HG02840 (cell line): ENCODE measurements around the gene ARHGDIA.
"Not testable (repeated sequence)": the region's sequence is repeated elsewhere in the genome, so short reads cannot be mapped to it uniquely, and the experiment has no call there.

Experiments used
- ATAC-seq: cut with Tn5 transposase; IDR thresholded peaks from one replicate; pipeline ENCODE4 v1.9.1; 2021; ENCODE audit warnings: mild to moderate bottlenecking, moderate library complexity, moderate number of reproducible peaks; ENCODE audit not compliant: unreplicated experiment, low FRiP score

ARHGDIA gene

DNA sequence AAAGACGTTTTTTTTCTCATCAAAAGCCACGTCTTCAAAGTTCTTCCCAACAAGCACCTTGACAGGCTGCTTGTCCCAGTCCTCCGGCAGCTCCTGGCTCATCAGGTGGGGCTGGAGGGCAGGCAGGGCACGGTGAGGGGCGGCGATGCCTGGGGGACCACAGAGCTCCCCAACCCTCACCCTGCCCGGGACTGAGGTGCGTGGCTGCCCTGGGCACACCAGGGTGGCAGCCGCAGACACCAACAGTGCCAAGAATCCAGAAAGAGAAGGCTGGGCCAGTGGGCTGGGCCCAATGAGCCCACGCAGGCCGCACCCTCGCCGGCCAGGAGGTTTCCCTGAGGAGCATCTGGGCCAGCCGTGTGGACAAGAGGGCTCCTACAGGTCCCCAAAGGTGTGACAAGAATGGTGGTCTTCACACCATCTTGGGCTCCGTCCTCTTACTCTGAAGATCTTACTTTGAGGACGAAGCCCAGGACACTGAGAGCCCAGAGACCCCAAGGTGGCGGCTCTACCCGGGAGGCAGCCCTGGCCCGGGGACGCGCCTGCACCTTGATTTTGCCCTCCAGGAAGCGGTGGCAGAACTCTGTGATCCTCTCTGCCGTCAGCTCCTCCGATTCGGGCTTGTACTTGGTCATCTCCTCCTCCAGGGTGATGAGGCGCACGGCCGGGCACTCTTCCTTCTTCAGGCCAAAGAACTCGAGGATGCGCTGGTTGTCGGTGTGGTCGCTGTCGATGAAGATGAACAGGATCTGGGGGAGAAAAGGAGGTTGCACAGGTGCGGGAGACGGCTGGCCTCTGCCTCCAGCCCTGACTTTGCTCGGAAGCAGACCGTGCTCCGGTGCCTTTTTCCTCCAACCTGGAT lies 25.0 kb downstream of the ARHGDIA start:
- ATAC-seq: no peak

DNA sequence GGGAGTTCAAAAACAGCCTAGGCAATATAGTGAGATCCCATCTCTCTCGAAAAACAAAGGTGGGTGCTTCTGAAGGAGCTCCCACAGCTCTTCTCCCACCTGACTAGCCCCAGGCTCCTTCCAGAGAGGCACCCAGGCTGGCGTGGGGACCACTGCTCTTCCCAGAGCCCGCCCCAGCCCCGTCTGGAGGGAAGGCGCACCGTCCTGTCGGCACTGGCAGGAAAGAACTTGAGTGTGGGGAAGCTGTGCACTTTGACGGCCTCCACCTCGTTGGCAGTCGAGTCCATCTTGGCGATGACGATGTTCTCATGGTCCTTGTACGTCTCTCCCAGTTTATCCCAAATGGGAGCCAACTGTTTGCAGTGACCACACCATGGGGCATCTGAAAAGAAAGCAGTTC lies 25.8 kb downstream of the ARHGDIA start:
- no peak for ATAC-seq

DNA sequence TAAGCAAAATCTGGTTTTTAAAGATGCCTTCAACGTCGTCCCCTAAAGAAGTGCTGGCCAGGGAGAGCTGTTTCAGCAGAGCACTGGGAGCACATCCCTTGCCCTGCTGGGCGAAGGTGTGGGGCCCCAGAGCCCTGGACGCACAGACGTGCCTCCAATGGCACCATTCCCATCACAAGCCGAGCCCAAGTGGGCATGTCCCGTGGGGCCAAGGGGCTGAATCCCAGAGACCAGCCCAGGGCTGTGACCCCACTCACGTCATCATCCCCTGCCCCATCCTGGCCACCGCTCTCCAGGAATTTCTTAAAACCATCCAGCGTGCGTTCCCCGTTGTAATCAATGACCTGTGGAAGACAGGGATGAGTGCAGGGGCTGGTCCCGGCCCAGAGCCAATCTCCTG lies 26.2 kb downstream of the ARHGDIA start:
- ATAC-seq: no peak

DNA sequence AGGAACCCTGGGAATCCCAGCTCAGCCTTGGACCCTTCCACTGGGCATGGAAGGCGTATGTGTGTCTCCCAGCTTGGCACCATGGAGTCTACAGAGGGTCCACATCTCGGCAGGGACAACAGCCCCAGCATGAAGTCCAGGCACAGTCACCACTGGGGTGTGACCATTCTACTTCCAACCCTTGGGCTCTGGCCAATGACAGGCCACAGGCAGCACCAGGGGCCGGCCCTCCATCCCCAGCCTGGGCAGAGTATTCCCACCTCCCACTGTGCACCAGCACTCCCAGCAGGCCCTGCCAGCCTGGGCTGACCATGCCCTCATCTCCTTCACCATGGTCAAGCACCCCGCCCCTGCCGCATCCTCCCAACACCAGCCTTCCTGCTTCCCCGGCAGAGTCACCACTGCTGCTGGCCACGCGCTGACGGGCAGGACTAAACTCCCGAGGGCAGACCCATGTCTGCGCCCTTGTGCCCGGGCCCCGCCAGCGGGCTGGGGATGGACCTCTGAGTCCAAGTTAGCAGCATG lies 26.7 kb downstream of the ARHGDIA start:
- no peak for ATAC-seq

DNA sequence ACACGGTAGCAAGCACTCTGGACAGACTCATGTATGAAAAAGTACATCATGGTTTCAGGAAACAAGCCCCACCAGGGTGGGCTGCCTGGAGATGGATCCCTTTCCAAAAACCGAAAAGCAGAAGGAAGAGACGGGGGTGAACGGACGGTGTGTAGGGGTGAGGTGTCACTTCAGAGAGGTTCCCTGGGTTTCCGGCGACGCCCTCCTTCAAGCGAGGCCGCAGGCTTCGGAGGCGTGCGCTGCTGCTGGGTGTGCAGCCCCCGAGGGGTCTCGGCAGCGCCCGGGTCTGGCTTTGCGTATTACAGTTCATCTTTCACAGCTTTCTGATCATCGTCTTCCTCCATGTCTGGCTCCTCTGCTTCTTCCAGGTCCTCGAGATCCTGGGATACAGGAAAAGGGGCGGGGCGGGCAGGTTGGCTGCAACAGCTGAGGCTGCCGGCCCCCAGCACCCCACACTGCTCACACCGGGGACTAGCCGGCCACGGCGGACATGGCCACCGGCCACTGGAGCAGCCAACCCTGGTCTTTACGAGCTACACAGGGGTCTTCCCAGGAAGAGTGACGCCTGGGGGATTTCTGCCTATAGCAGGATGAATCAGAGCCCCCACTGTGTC lies 27.3 kb downstream of the ARHGDIA start:
- ATAC-seq: no peak

DNA sequence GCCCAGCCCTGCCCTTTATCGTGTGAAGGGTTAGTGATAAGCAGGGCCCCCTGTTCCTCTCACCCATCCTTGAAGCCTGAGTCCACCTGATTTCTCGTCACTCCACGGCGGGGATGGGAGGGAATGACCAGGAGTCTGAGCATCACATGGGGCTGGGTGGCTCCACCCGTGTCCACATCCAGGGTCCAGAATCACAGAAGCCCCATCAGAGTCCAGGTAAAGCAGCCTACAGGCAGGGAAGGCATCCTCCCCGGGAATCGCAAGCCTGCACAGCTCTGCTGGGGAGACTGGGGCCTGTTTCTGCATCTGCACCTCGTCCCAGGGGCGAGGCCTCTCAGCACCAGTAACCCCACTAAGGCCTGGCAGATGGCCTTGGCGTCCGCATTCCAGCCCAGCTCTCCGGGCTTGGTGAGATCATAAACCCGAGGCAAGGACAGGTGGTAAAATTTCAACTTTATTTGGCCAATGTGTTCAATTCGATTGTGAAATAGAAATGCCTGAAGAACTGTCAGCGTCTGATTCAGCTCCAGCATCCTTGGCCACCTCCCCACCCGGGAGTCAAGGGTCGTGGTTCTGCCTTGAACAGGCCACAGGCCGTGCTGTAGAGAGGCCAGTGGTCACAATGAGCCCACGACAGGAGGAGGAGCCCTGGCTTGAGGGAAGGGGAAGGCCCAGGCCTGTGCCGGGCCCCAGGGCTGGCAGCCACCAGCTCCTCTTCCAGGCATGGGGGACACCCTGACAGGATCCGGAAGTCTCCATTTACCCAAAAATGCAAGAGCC lies 28.2 kb downstream of the ARHGDIA start:
- no peak for ATAC-seq

DNA sequence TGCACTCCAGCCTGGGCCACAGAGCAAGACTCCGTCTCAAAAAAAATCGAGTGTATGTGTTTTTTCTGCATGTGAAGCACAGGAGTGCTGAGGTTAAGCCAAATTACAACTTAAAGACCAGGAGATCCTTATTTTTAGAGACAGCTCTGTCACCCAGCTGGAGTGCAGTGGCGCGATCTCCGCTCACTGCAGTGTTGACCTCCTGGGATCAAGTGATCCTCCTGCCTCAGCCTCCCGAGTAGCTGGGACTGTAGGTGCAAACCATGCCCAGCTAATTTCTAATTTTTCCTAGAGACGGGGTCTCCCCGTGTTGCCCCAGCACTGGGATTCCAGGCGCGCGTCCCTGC lies 28.8 kb downstream of the ARHGDIA start:
- ATAC-seq: no peak

DNA sequence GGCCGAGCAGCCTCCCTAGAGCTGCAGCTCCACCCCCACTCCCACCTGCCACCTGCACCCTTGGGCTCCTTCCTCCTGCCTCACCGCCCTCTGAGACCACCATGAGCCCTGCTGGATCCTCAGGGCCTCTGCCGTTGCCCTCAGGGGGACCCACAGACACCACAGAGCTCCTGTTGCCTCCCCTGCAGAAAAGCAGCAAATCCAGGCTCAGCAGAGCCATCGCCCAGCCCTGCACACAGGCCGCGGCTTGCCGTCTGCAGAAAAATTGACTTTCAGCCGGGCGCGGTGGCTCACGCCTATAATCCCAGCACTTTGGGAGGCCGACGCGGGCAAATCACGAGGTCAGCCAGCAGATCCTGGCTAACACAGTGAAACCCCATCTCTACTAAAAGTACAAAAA lies 29.3 kb downstream of the ARHGDIA start:
- no peak for ATAC-seq

DNA sequence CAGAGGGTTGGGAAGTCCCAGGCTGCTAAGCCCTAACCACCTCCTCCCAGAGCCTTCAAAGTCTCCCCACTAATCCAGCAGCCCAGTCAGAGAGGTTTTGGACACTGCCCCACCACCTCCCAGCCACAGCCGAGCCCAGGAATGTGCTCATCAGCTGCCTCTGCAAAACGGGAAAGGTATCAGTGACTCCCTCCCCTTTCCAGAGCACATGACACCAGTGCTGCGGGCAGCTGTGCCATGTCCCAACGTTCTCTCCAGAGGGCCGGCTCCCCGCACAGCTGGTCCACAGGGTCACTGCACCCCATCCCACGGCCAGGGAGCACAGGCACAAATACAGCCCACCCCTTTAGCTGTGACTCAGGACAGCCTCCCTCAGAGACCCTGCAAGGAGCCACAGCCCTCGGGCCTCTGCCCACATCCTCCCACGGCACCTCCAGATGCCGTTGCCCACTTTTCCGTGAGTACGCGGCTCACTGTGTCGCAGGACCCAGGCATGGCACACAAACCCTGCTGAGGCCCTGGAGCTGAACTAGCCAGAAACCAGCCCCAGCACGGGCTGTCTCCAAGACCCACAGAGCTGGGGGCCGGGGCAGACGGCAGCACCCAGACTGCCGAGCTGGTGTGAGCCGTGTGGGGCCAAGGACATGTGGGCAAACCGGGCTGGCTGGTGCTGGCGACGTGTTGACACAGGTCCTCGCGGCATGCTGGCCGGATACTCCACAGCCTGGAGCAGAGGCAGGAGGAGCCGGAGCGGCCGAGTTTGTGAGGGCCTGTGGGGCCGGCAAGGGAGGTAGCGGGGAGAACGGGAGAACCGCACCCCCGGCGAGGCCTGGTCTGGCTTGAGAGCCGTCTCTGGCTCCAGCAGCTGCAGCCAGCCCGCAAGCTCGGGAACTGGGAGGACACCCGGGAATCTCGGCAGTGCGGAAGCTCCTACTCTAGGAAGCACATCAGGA lies 30.0 kb downstream of the ARHGDIA start:
- no peak for ATAC-seq

DNA sequence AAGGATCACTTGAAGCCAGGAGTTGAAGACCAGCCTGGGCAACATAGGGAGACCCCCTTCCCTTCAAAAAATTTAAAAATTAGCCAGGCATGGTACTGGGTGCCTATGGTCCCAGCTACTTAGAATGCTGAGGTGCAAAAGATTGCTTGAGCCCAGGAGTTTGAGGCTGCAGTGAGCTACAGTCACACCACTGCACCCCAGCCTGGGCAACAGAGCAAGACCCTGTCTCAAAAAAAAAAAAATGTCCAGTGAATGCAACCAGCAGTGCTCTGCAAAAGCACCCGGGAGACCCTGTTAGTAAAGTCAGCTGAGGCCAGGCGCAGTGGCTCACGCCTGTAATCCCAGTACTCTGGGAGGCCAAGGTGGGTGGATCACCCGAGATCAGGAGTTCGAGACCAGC lies 31.1 kb downstream of the ARHGDIA start:
- ATAC-seq: not testable (repeated sequence)

DNA sequence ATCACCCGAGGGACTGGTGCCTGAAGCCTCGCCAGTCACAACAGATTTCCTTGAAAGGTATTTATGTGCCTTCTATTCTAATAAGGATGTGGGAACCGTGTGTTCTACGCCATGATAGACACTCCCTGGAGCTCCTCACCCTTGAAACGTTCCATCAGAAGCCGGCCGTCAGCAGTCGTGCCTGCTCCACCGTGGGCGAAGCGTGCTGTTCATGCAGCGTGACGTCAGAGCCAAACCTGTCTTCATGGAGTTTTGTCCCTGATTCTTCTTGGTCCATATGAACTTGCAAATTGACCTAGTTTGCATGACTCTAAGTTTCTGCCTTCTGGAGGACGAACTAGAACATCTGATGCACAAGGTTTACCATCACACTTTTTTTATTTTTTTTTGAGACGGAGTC lies 31.8 kb downstream of the ARHGDIA start:
- ATAC-seq: no peak

DNA sequence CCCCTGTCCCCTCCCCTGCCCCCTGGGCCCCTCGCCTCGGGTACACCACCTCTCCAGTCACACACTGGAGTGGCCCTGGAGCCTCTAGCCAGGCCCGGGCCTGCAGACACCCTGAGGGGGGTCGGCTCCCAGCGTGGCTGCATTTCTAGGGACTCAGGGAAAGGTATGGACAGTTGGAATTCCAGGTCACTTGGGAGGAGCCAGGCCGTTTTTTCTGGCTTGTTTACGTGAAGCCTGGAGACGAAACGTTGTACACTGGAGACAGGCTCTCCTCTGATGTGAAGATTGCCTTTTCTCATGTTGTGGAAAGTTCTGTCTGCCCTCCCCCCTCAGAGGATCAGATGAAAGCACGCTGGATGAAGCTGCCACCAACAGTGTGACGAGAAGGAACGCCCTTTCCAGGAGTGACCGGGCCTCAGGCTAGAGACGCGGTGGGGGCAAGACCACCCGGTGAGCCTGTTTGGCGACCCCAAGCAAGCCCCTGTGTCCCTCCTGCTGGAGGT lies 32.3 kb downstream of the ARHGDIA start:
- no peak for ATAC-seq

DNA sequence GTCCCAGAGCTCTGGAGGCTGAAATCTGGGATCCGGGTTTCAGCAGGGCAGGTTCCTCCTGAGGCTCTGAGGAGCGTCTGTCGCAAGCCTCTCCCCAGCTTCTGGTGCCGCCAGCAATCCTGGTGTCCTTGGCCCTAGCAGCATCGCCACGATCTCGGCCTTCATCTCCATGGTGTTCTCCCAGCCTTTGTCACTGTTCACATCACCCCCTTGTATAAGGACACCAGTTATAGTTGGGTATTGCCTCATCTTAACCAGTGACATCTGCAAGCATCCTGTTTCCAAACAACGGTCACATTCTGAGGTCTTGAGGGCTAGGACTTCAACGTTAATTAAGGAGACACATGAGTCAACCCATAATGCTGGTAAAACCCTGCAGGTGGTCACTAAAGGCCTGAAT lies 33.5 kb downstream of the ARHGDIA start:
- no peak for ATAC-seq

DNA sequence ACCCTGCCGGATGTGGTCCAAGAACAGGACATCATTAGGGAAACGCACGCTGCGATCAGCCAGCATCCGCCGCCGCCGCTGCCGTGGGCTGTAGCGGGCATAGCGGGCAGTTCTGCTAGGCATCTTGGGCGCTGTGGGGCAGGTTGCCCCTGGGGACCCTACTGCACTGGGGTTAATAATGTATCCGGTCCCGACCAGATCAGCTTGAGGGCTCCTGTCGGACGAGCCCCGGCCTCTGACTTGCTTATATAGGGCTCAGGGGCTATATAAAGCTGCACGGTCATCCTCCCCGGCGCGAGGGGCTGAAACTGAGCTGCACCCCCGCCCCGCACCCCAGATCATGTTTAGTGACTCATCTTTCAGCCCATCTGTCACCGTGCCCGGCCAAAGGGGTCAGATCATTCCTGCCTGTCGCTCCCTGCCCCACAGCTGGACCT lies 36.3 kb downstream of the ARHGDIA start, which contains the start of gene PPP1R27:
PPP1R27 (minus strand) TSS at position 220 of the 437 bp plus-strand sequence; CDS start at position 123, 97 bp downstream.
- no peak for ATAC-seq

DNA sequence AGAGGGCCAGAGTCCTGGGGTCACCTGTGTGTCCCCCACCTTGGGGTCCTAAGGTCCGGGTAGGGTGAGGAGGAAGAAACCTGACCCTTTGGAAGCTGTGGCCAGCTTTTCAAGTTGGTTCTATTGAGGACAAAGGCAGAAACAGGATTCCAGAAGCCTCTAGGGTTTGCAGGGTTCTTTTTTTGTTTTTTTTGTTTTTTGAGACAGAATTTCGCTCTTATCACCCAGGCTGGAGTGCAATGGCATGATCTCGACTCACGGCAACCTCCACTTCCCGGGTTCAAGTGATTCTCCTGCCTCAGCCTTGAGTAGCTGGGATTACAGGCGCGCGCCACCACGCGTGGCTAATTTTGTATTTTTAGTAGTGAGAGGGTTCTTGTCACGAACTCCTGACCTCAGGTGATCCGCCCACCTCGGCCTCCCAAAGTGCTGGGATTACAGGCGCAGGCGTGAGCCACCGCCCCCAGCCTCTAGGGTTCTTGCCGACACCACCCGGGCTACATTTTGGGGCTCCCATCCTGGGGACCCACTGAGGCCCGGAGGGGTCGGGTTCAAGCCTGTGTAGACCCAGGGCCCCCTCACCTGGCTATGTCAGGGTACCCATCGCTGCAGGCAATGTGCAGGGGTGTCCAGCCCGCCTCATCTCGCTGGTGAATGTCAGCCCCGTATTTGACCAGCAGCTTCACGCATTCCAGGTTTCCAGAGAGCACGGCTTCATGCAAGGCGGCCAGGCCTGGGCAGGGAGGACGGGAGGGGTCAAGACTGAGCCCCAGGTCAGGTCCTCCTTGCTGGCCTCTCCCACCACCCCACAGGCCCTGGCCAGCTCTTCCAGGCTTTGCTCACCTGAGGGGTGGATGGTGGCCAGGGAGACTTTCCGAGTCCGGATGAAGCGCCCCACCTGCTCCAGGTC lies 37.0 kb downstream of the ARHGDIA start:
- ATAC-seq: no peak

DNA sequence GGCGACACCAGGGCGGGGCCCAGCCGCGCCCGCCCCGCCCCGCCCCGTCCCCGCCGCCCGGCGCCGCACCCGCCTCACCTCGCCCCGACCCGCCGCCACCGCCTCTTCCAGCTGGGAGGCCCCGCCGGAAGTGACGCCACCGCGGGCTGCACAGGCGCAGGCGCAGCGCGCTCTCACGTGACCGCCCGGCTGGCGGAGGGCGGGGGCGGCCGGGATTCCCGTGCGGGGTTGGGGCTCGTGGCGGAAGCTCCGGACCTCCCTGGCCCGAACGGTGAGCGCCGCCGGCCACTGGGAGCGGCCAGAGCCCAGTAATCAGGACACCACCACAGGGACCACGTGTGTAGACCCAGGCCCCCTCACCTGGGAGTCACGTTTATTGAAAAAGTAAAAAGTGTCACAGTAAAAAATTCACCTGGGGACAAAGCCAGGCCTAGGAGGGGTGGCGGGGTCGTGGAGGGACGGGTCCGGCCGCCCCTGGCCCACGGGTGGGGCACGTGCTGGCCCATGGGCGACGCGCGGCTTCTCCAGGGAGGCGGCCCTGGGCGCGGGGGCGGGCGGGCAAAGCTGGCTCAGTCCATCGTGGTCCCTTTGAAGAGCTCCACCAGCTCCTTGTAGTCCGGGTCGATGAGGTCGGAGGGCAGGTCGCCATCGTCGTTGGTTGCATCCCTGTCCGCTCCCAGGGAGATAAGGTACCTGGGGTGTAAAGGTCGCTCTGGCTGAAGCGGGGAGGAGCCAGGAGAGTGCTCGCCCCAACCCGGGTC lies 37.8 kb downstream of the ARHGDIA start, which contains the start of gene MCRIP1:
MCRIP1 (minus strand) TSS at position 132 of the 761 bp plus-strand sequence. CDS start 8,785 bp downstream, outside the sequence.
- ATAC-seq: peak; percentile 69

DNA sequence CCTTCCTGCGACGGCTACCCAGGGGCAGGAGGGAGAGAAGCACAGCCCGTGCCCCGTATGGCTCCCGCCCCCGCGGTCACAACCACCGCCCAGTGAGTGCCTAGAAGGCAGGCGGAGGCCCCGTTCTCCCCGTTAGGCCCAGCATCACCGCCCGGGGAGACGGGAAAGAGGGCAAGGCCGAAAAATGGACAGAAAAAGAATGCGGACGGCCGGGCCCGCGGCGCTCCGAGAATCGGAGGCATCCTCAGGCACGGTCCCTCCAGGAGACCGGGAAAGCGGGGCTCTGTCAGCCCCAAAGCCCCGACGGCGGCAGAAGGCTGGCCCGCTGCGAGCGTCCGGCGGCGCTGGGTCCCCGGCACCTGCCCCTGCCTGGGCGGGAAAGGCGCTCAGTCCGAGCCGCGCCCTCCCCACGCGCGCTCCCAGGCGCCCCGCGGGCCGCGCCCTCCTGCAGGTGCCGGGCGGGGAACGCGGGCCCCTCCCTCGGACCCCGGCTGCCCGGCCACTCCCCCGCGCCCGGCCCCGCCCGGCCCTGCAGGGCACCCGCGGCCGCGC lies 38.5 kb downstream of the ARHGDIA start:
- ATAC-seq: peak; percentile 72
